Measurements from ENCODE around the gene TMEM203. TPM values are rescaled to one million over a fixed set of nuclear protein-coding genes. Genes with fewer than 3 reads are reported as not detected.

The TMEM203 gene
- total RNA-seq, 1 donor from 2014 or later: 26.6 TPM

DNA sequence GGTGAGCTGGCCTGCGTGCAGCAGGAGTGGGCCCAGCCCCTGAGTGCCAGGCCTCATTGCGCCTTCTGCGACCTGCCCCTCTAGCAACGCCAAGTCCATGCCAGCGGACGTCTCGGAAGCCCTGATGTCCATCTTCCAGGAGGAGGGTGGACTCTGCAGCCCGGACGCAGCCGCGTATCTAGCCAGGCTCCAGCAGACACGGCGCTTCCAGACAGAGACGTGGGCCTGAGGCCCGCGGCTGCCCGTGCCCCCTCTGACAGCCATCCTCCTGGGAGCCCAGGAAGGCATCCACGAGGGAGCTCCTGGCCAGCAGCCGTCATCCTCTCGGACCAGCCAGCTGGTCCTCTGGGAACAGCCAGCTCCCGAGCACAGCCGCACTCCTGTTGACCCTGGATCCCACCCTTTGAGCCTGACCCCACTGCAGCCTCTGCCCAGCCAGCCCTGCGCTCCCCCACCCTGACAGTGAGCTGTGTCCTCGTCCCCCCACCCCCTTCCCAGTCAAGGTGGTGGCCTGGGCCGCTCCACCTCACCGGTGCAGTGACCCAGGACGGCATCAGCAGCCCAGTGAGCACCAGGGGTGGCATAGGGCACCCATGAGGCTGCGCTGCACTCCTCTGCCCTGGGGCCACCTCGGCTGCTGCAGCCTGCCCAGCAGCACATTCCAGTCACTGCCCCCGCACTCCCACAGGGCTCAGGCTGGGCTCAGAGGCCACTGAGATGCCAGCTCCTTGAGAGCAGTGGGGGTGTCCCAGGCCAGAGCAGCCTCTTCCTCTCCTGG lies 10.9 kb upstream of the TMEM203 start:
- no peaks in the 10 kb centered on the region for H3K27me3 ChIP-seq (ENCODE audit: low read depth)
- peaks cover 16% of the 10 kb centered on the region for H3K36me3 ChIP-seq
- TF ChIP-seq, protein P1, sequence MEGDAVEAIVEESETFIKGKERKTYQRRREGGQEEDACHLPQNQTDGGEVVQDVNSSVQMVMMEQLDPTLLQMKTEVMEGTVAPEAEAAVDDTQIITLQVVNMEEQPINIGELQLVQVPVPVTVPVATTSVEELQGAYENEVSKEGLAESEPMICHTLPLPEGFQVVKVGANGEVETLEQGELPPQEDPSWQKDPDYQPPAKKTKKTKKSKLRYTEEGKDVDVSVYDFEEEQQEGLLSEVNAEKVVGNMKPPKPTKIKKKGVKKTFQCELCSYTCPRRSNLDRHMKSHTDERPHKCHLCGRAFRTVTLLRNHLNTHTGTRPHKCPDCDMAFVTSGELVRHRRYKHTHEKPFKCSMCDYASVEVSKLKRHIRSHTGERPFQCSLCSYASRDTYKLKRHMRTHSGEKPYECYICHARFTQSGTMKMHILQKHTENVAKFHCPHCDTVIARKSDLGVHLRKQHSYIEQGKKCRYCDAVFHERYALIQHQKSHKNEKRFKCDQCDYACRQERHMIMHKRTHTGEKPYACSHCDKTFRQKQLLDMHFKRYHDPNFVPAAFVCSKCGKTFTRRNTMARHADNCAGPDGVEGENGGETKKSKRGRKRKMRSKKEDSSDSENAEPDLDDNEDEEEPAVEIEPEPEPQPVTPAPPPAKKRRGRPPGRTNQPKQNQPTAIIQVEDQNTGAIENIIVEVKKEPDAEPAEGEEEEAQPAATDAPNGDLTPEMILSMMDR (IDR thresholded peaks at IDR 0.05): no peak
- ATAC-seq (no peak), DNase-seq (no peak)
- no peak overlapping the region for H3K4me3 ChIP-seq
- H3K27ac ChIP-seq: no peak overlapping the region
- H3K4me1 ChIP-seq: peaks cover 25% of the 10 kb centered on the region
- H3K9me3 ChIP-seq: no peaks in the 10 kb centered on the region
- intact Hi-C loops (cut with DNase I): no loop called here

DNA sequence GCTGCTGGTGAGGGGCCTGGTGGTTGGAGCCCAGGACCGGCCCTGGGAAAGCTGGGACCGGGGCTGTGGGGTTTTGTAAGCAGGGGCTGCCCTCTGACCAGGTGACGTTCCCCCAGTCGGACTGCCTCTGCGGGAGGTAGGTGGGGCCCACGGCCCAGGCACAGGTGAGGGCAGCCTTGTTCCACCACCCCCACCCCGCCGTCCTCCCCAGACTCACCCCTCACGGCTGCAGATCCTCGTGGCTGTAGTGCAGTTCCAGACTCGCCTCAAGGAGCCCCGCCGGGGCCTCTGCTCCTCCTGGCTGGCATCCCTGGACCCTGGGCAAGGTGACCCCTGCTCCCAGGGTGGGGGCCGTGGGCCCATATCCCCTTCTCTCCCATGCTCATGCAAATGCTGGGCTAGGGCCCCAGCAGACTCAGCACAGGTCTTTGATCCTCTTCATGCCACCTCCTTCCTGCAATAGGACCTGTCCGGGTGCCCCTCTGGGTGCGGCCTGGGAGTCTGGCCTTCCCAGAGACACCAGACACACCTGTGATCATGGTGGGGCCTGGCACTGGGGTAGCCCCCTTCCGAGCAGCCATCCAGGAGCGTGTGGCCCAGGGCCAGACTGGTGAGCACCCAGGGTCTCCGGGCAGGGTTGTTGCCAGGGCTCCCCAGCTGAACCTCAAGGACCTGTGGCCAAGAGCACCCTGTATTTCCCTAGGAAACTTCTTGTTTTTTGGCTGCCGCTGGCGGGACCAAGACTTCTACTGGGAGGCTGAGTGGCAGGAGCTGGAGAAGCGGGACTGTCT lies 9.9 kb upstream of the TMEM203 start:
- no peak for ATAC-seq
- no peak overlapping the region for H3K27ac ChIP-seq
- intact Hi-C loops (cut with DNase I): no loop called here
- H3K27me3 ChIP-seq (ENCODE audit: low read depth): no peaks in the 10 kb centered on the region
- peaks cover 16% of the 10 kb centered on the region for H3K36me3 ChIP-seq
- TF ChIP-seq, protein P1 (IDR thresholded peaks at IDR 0.05): no peak
- peaks cover 25% of the 10 kb centered on the region for H3K4me1 ChIP-seq
- no peaks in the 10 kb centered on the region for H3K9me3 ChIP-seq
- H3K4me3 ChIP-seq: no peak overlapping the region
- DNase-seq: no peak

DNA sequence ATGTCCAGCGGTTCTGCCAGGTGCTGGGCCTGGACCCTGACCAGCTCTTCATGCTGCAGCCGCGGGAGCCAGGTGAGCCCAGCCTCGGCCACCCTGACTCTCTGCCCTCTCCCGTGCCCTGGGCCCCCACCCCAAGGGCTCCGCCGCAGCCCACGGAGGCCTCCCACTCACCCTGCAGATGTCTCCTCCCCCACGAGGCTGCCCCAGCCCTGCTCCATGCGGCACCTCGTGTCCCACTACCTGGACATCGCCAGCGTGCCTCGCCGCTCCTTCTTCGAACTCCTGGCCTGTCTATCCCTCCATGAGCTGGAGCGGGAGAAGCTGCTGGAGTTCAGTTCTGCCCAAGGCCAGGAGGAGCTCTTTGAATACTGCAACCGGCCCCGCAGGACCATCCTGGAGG lies 9.2 kb upstream of the TMEM203 start:
- Histone ChIP-seq H3K27me3 (ENCODE audit: low read depth) (no peaks in the 10 kb centered on the region), H3K36me3 (peaks cover 18% of the 10 kb centered on the region), H3K27ac (no peak overlapping the region), H3K4me1 (peaks cover 25% of the 10 kb centered on the region), H3K4me3 (no peak overlapping the region), H3K9me3 (no peaks in the 10 kb centered on the region)
- intact Hi-C loops (cut with DNase I): no loop called here
- DNase-seq: no peak
- TF ChIP-seq, protein P1 (IDR thresholded peaks at IDR 0.05): no peak
- no peak for ATAC-seq

DNA sequence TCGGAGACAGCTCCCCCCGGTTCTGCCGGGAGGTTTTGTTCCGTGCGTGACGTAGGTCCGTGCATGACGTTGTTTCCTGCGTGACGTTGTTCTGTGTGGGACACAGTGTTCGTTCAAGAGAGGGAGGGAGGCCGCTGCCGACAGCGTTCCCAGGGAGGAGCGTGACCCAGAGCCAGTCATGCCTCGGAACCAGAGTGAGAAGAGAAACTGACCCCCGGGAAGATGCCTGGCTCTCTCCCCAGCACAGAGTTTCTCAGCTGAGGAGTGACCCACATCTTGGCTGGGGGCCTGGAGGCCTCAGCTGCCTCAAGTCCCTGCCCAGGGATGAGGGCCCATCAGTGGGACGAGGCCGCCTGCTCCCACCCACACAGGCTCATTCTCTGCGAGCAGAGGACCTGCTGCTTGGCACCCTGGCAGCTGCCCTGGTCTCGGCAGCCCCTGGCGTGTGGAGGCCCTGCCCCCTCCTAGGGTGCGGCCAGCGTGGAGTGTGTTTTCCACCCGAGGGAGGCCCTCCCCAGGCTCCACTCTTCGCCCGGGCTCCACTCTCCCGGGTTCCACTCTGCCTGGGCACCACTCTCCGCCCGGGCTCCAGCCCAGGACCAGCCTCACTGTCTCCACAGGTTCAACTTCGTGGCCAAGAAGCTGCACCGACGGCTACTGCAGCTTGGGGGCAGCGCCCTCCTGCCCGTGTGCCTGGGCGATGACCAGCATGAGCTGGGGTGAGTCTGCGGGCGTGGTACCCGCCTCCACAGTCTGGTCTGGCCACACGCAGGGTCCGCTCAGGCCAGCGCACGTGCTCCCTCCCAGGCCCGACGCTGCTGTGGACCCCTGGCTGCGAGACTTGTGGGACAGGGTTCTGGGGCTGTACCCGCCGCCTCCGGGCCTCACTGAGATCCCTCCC lies 8.0 kb upstream of the TMEM203 start:
- intact Hi-C loops (cut with DNase I): no loop called here
- Histone ChIP-seq H3K27ac (no peak overlapping the region), H3K36me3 (peaks cover 24% of the 10 kb centered on the region)

More for the DNA sequence above, 8.0 kb upstream of the TMEM203 start:
- Histone ChIP-seq H3K4me1 (peaks cover 16% of the 10 kb centered on the region), H3K9me3 (no peaks in the 10 kb centered on the region), H3K4me3 (no peak overlapping the region), H3K27me3 (ENCODE audit: low read depth) (no peaks in the 10 kb centered on the region)
- DNase-seq (no peak), ATAC-seq (no peak)
- TF ChIP-seq, protein P1 (IDR thresholded peaks at IDR 0.05): no peak

Measured in lower lobe of right lung (tissue), 2 donors.